ENCODE data around the gene FEZF1.

DNA sequence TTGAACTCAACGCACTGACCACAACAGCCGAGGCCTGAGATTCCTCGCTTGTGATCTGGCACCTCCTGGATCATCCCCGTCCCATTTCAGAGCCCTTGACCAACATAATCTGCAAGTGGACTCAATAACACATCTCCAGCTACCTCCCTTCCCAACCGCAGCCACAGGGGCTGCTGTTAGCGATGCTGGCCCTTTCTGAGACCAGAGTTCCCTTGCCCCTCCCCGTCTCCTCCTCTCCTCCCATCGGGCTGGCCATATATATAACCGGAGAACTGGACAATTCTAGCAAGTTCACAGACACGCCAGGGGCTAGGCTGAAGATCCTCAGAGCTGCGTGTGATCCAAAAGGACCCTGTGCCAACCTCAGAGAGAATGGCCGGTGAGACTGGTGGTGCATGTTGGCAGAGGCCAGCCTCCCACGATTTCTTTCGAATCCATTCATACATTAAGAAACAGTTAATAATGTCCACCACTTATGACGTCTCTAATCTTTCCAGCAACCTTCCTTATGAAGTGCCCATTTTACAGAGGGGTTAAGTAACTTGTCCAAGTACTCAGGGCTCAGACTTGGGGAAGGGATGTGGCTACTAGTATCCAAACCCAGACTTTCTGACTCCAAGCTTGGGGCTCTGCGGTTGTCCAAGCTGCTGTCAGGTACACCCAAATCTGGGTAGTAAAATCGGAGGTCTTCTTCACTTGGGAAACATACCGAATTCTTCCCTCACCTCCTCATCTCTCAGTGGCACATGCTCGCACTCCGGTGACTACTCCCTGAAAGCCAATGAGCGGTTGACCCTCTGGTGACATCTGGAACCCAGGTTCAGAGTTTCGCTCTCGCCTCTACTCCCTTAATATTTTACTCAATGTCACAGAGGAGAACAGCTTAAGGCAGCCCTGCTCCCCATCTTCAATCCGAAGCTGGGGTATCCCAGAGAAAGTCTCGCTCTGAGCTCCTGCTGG lies 11.2 kb upstream of the FEZF1 start:
- TF ChIP-seq, protein P1, sequence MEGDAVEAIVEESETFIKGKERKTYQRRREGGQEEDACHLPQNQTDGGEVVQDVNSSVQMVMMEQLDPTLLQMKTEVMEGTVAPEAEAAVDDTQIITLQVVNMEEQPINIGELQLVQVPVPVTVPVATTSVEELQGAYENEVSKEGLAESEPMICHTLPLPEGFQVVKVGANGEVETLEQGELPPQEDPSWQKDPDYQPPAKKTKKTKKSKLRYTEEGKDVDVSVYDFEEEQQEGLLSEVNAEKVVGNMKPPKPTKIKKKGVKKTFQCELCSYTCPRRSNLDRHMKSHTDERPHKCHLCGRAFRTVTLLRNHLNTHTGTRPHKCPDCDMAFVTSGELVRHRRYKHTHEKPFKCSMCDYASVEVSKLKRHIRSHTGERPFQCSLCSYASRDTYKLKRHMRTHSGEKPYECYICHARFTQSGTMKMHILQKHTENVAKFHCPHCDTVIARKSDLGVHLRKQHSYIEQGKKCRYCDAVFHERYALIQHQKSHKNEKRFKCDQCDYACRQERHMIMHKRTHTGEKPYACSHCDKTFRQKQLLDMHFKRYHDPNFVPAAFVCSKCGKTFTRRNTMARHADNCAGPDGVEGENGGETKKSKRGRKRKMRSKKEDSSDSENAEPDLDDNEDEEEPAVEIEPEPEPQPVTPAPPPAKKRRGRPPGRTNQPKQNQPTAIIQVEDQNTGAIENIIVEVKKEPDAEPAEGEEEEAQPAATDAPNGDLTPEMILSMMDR (IDR thresholded peaks at IDR 0.05): no peak
- no peak for TF ChIP-seq POLR2A (IDR thresholded peaks at IDR 0.05)
